GM12878 (cell line): ENCODE results near the gene RAD17. TPM values are rescaled to one million over a fixed set of nuclear protein-coding genes. Genes with fewer than 3 reads are reported as not detected.

Experiments
- ATAC-seq: fragments of 200-7000 bp; cut with Tn5 transposase; 3 replicates; pipeline ENCODE4 v1.9.1; 2020; ENCODE audit warnings: mild to moderate bottlenecking, moderate library complexity
- Bru-seq: library from RNA; stranded (reverse); fragments of 400-500 nt; gene quantifications from one replicate; lab custom pipeline; 2021; lab: Mats Ljungman, UMichigan
- BruChase-seq, 2 experiments: library from RNA; stranded (reverse); fragments of 400-500 nt; gene quantifications; one replicate each; lab custom pipeline; 2021; lab: Mats Ljungman, UMichigan
- BruUV-seq: library from RNA; stranded (reverse); fragments of 400-500 nt; replicated peaks from 2 replicates; lab custom pipeline; 2021; lab: Mats Ljungman, UMichigan
- CTCF ChIA-PET: fragments of 300-600 bp; sonication (Branson Sonifier 250); formaldehyde crosslinking; extraction: SDS; loops from one replicate; lab custom pipeline; 2021; ENCODE audit warnings: inconsistent platforms; lab: Yijun Ruan, JAX
- POLR2A ChIA-PET: fragments of 350-600 bp; formaldehyde crosslinking; extraction: SDS; loops from one replicate; lab custom pipeline; 2021; ENCODE audit warnings: inconsistent platforms; lab: Charles Lee
- RAD21 ChIA-PET: fragments of 300-600 bp; sonication (Branson Sonifier 250); formaldehyde crosslinking; loops from one replicate; lab custom pipeline; 2023; ENCODE audit warnings: antibody characterized with exemption; ENCODE audit not compliant: unreplicated experiment; lab: Charles Lee
- SMC1A ChIA-PET: fragments of 300-600 bp; sonication (Branson Sonifier 250); formaldehyde crosslinking; loops from one replicate; lab custom pipeline; 2023; ENCODE audit not compliant: unreplicated experiment, uncharacterized antibody; lab: Charles Lee
- DNase-seq: peaks from one replicate; pipeline ENCODE4 v3.0.0-alpha.2; 2011; ENCODE audit warnings: low read depth, low spot score
- FAIRE-seq: peaks from 3 replicates; lab custom pipeline; 2011; peaks lifted over from hg19 to GRCh38; lab: Jason Lieb, UNC
- H2AFZ ChIP-seq: 2 replicates; pipeline ENCODE4 v1.6.0; 2011; ENCODE audit warnings: low read depth, low read length, control low read depth; ENCODE audit not compliant: control insufficient read depth
- H3K27ac ChIP-seq: 2 replicates; pipeline ENCODE4 v1.5.1; 2011; ENCODE audit warnings: control low read depth; ENCODE audit not compliant: control insufficient read depth, insufficient read depth
- H3K27me3 ChIP-seq, 2 experiments: replicated peaks in 1 of 2; 2 replicates each; pipeline versions ENCODE4 v1.6.0 to v1.6.1; 2011; ENCODE audit warnings: low read length in 1 of 2; ENCODE audit not compliant: control insufficient read depth in 2 of 2, insufficient read depth in 2 of 2
- H3K36me3 ChIP-seq, 2 experiments: 2 replicates each; pipeline ENCODE4 v1.5.1; 2011; ENCODE audit warnings: low read length in 1 of 2; ENCODE audit not compliant: control insufficient read depth in 2 of 2, insufficient read depth in 2 of 2
- H3K4me1 ChIP-seq: 2 replicates; pipeline ENCODE4 v1.6.1; 2011; ENCODE audit warnings: mild to moderate bottlenecking, low read length, moderate library complexity, mixed read lengths; ENCODE audit not compliant: control insufficient read depth, insufficient read depth
- H3K4me2 ChIP-seq: 2 replicates; pipeline ENCODE4 v1.6.0; 2011; ENCODE audit warnings: control low read depth; ENCODE audit not compliant: control insufficient read depth, insufficient read depth
- H3K4me3 ChIP-seq: fragments of 200-600 bp; sonication (generic); 2 replicates; pipeline ENCODE4 v1.5.1; 2016
- H3K79me2 ChIP-seq: 2 replicates; pipeline ENCODE4 v1.6.0; 2011; ENCODE audit warnings: low read length; ENCODE audit not compliant: control insufficient read depth, insufficient read depth
- H3K9ac ChIP-seq: 2 replicates; pipeline ENCODE4 v1.8.0; 2011; ENCODE audit warnings: low read length, control low read depth, mixed read lengths; ENCODE audit not compliant: control insufficient read depth, insufficient read depth
- H3K9me3 ChIP-seq: replicated peaks from 3 replicates; pipeline ENCODE4 v1.5.1; 2011; ENCODE audit warnings: mild to moderate bottlenecking, low read length; ENCODE audit not compliant: control insufficient read depth, insufficient read depth
- H4K20me1 ChIP-seq: 2 replicates; pipeline ENCODE4 v1.6.0; 2011; ENCODE audit not compliant: control insufficient read depth, insufficient read depth
- ATF2 ChIP-seq: IDR thresholded peaks from 2 replicates; pipeline ENCODE4 v1.6.1; 2012; ENCODE audit warnings: low read length, inconsistent platforms
- BHLHE40 ChIP-seq, 2 experiments: fragments of 450-650 bp in 1 of 2; IDR thresholded peaks; 2 replicates each; pipeline ENCODE4 v1.6.1; 2011 to 2017; ENCODE audit warnings: low read depth in 2 of 2, borderline replicate concordance in 1 of 2, improper control_type of control experiment in 1 of 2, low read length in 1 of 2, mild to moderate bottlenecking in 1 of 2
- CBX5 ChIP-seq: sonication (generic); IDR thresholded peaks from 2 replicates; pipeline ENCODE4 v1.6.1; 2016; ENCODE audit warnings: low read depth, moderate library complexity, mild to moderate bottlenecking, inconsistent platforms
- CHD1 ChIP-seq: IDR thresholded peaks from 2 replicates; pipeline ENCODE4 v1.6.1; 2012; ENCODE audit warnings: low read depth, low read length, improper control_type of control experiment
- ZNF687 ChIP-seq: fragments of 450-650 bp; IDR thresholded peaks from 2 replicates; pipeline ENCODE4 v1.6.1; 2017; ENCODE audit warnings: mild to moderate bottlenecking, moderate library complexity
- WGBS: methylation state at CpG from one replicate; pipeline ENCODE4 v1.1.6; 2016; ENCODE audit warnings: low lambda C conversion rate; ENCODE audit not compliant: insufficient replicate concordance, insufficient coverage; ENCODE audit errors: missing lambda C conversion rate; 5-methylcytosine and 5-hydroxymethylcytosine counted together
- in situ Hi-C: fragments of 300-500 bp; cut with MboI; formaldehyde crosslinking; loops from 9 replicates; pipeline ENCODE4 v1.14.3; 2018; ENCODE audit warnings: mixed read lengths
- intact Hi-C: fragments of 100-400 bp; cut with micrococcal nuclease; formaldehyde crosslinking; loops from one replicate; pipeline ENCODE4 v1.14.2; 2022; ENCODE audit not compliant: unreplicated experiment
- long read RNA-seq, 2 experiments: library from polyadenylated mRNA; unstranded; transcript quantifications; one replicate each; pipeline ENCODE4 v2.0.0, GENCODE V29; 2019 to 2020
- polyA minus RNA-seq, 3 experiments: library from RNA; depleted of rRNA, polyadenylated mRNA; stranded (reverse); fragments of >200 nt; gene quantifications; 2 replicates each; pipeline ENCODE4 v1.2.3, GENCODE V29; 2011
- polyA plus RNA-seq, 11 experiments: library from polyadenylated mRNA; depleted of rRNA in 4 of 11; unstranded in 6 of 11; stranded (reverse) in 5 of 11; fragments of >200 nt; fragmentation: Nextera tagmentation in 4 of 11; fragmentation: Illumina TruSeq in 1 of 11; extraction: Ambion mirVana in 4 of 11; extraction: Trizol in 1 of 11; gene quantifications; 1 replicate in 1 of 11; 2 replicates in 10 of 11; pipeline versions ENCODE4 v1.2.1 to v1.2.3, GENCODE V29; 2011 to 2016; ENCODE audit warnings: inconsistent platforms in 2 of 11, missing spikeins in 2 of 11, low read depth in 1 of 11
- total RNA-seq, 4 experiments: library from RNA; depleted of rRNA in 3 of 4; stranded (reverse); fragments of >200 nt in 3 of 4; fragmentation: Illumina TruSeq in 1 of 4; extraction: Trizol in 1 of 4; gene quantifications; 2 replicates each; pipeline versions ENCODE4 v1.2.1 to v1.2.3, GENCODE V29; 2013 to 2021
- TF ChIP-seq, protein P1 (sequence below): fragments of 450-650 bp; IDR thresholded peaks from 2 replicates; pipeline ENCODE4 v1.6.1; 2014; ENCODE audit warnings: mild to moderate bottlenecking

The RAD17 gene, protein sequence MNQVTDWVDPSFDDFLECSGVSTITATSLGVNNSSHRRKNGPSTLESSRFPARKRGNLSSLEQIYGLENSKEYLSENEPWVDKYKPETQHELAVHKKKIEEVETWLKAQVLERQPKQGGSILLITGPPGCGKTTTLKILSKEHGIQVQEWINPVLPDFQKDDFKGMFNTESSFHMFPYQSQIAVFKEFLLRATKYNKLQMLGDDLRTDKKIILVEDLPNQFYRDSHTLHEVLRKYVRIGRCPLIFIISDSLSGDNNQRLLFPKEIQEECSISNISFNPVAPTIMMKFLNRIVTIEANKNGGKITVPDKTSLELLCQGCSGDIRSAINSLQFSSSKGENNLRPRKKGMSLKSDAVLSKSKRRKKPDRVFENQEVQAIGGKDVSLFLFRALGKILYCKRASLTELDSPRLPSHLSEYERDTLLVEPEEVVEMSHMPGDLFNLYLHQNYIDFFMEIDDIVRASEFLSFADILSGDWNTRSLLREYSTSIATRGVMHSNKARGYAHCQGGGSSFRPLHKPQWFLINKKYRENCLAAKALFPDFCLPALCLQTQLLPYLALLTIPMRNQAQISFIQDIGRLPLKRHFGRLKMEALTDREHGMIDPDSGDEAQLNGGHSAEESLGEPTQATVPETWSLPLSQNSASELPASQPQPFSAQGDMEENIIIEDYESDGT
- 77.8 and 86.5 TPM in 2 replicates for total RNA-seq (2013; cell fraction: nucleolus; rRNA removed)
- 34.9 and 44.7 TPM in 2 replicates for total RNA-seq (2014; rRNA removed)
- 43.4 and 44.4 TPM in 2 replicates for total RNA-seq (2014; rRNA removed; fragmentation: Illumina TruSeq; extraction: Trizol)
- 32.7 and 35.9 TPM in 2 replicates for total RNA-seq (2021)
- 17.7 TPM for polyA plus RNA-seq (2011; ENCODE audit: low read depth)
- 55.4 and 60.7 TPM in 2 replicates for polyA plus RNA-seq (2011; rRNA removed)
- 26.9 and 29.8 TPM in 2 replicates for polyA plus RNA-seq (2011; cell fraction: cytosol; rRNA removed)
- 35.1 and 44.9 TPM in 2 replicates for polyA plus RNA-seq (2011; cell fraction: nucleus; rRNA removed)
- 28.8 and 32.2 TPM in 2 replicates for polyA plus RNA-seq (2012)
- 47.9 and 77.7 TPM in 2 replicates for polyA plus RNA-seq (2014; fragmentation: Illumina TruSeq; extraction: Trizol)
- polyA plus RNA-seq (2014; fragmentation: Nextera tagmentation; extraction: Ambion mirVana), result 10 to 100 TPM; 23.9 to 30.8 TPM
- polyA plus RNA-seq (2014; rRNA removed), result 46.7 and 47.5 TPM in 2 replicates
- polyA plus RNA-seq (2016; fragmentation: Nextera tagmentation; extraction: Ambion mirVana), result 10 to 100 TPM; 43.9 to 46.6 TPM
- polyA minus RNA-seq (2011; rRNA and poly(A)+ RNA removed), result 34.0 and 56.0 TPM in 2 replicates
- 18.9 and 22.1 TPM in 2 replicates for polyA minus RNA-seq (2011; cell fraction: cytosol; rRNA and poly(A)+ RNA removed)
- polyA minus RNA-seq (2011; cell fraction: nucleus; rRNA and poly(A)+ RNA removed), result 55.6 and 92.6 TPM in 2 replicates
- percentile 79 among the genes with signal in this experiment for Bru-seq, nascent RNA
- percentile 79 among the genes with signal in this experiment for BruChase-seq, experiment 1, labeled RNA remaining after a 6-hour chase
- percentile 81 among the genes with signal in this experiment for BruChase-seq, experiment 2, labeled RNA remaining after a 2-hour chase
- long read RNA-seq, experiment 1, transcript RAD17-204 (18 exons, 2,943 nt), result major isoform, 8 of 27 reads
- long read RNA-seq, experiment 1, partial matches to known transcripts, result 8 of 27 reads
- long read RNA-seq, experiment 1, other reads (novel, unspliced or antisense), result 7 of 27 reads
- long read RNA-seq, experiment 2, transcript RAD17-204 (18 exons, 2,943 nt), result major isoform, 47 of 211 reads
- long read RNA-seq, experiment 2, transcript RAD17-203 (17 exons, 2,789 nt), result minor isoform, 7 of 211 reads
- long read RNA-seq, experiment 2, transcript RAD17-219 (17 exons, 2,323 nt), result minor isoform, 24 of 211 reads
- long read RNA-seq, experiment 2, partial matches to known transcripts, result 79 of 211 reads
- long read RNA-seq, experiment 2, other reads (novel, unspliced or antisense), result 45 of 211 reads

DNA sequence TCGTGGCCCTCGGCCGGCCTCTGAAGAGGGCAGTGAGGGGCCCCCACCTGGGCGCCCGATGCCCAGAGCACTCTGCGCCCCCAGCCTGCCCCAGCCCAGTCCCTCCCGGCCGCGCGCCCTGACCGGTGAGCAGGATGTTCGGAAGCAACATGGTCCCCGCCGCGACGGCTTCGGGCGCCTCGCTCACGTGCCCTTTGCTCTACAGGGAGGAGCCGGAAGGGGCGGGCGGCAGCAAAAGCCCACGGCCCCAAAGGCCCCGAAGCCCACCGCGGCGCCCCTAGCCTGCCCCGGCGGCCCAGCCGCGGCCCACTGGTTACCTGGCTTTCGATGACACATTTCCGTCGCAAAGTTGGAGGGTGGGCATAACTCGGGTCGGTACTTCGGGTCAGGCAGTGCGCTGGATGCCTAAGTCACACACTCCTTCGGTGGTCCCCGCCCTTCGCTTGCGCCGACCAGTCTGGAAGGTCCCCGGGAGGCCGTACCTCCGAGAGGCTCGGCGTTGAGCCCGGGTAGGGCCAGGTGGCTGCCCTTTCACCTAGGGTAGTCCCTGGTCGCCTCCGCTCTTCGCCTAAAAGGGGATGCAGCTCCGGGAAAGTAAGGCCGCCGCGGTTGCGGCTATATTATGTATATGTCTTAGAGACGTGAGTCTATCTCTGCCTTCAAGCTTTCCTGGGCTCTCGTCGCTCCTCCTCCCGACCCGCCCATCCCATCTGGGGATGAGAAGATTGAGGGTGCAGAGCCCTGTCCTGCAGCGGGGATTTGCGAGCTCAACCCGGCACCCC is at the start of gene RAD17, which contains the start of the genes AK6 and TAF9:
TSS of gene RAD17 (plus strand) at position 479 of the 782 bp plus-strand sequence. CDS start 2,391 bp downstream, outside the sequence.
TSS of gene AK6 (minus strand) at position 181 of the 782 bp plus-strand sequence. CDS start at position 151, 30 bp downstream.
TSS of gene TAF9 (minus strand) at position 181 of the 782 bp plus-strand sequence. CDS start 3,783 bp downstream, outside the sequence.
- POLR2A ChIA-PET, result interaction anchor here (0.5 to 1.4 kb wide), 4 partner anchors 32 to 135 kb away, joined by 3 to 5 read pairs (median 4); partner anchors contain the start of gene CDK7
- H3K27ac ChIP-seq, result peak within 1 kb of the TSS; percentile 99
- H3K27me3 ChIP-seq, result no peaks in the 10 kb centered on the region
- FAIRE-seq (peak; percentile 95), ATAC-seq (peak; percentile 91), DNase-seq (peak; percentile 76)
- CTCF ChIA-PET, result interaction anchor here (0.8 kb wide), 1 partner anchor 10 kb away, joined by 3 read pairs; no protein-coding TSS in a partner anchor
- H2AFZ ChIP-seq, result peak within 1 kb of the TSS; percentile 96
- under 1% methylated on average over 65 of the region's 66 CpGs for WGBS
- SMC1A ChIA-PET, result interaction anchor here (1.2 to 1.9 kb wide), 3 partner anchors 9 to 276 kb away, joined by 3 to 5 read pairs (median 5); no protein-coding TSS in a partner anchor
- intact Hi-C loops, result loop anchor here (1.0 to 10.0 kb wide), 6 partner anchors 65 to 276 kb away; partner anchors contain the start of genes CCNB1, CDK7 and OCLN
- peaks cover 0 to 16% of the 10 kb centered on the region in 2 experiments; a peak in 2 of 4 replicates for H3K36me3 ChIP-seq
- no peaks in the 10 kb centered on the region for H3K9me3 ChIP-seq
- H4K20me1 ChIP-seq, result no peaks in the 10 kb centered on the region
- peak within 1 kb of the TSS; percentile 87 for H3K4me2 ChIP-seq
- in situ Hi-C loops, result no loop called here
- H3K9ac ChIP-seq, result peak within 1 kb of the TSS; percentile 97
- H3K79me2 ChIP-seq, result peaks cover 94% of the 10 kb centered on the region
- RAD21 ChIA-PET, result interaction anchor here (0.7 kb wide), 1 partner anchor 17 kb away, joined by 3 read pairs; no protein-coding TSS in a partner anchor
- peak within 1 kb of the TSS; percentile 93 for H3K4me3 ChIP-seq
- no TSS peak for BruUV-seq
- peaks cover 2% of the 10 kb centered on the region for H3K4me1 ChIP-seq
- TF ChIP-seq ATF2, result no peak
- TF ChIP-seq, protein P1, sequence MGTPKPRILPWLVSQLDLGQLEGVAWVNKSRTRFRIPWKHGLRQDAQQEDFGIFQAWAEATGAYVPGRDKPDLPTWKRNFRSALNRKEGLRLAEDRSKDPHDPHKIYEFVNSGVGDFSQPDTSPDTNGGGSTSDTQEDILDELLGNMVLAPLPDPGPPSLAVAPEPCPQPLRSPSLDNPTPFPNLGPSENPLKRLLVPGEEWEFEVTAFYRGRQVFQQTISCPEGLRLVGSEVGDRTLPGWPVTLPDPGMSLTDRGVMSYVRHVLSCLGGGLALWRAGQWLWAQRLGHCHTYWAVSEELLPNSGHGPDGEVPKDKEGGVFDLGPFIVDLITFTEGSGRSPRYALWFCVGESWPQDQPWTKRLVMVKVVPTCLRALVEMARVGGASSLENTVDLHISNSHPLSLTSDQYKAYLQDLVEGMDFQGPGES, result peak; percentile 38; the same call in 1 of the 2 replicates
- TF ChIP-seq CHD1, result no peak
- TF ChIP-seq ZNF687, result peak; percentile 62; the same call in 1 of the 2 replicates
- TF ChIP-seq BHLHE40 (IDR thresholded peaks at IDR 0.05; ENCODE audit: borderline replicate concordance in 1 of 2, low read depth in 2 of 2, low read length in 1 of 2), result peak; percentile 99 to 100
- TF ChIP-seq CBX5, result no peak
